Peyer's patch (tissue), 4 donors: ENCODE measurements around the gene MRGPRX4. TPM values are rescaled to one million over a fixed set of nuclear protein-coding genes. Genes with fewer than 3 reads are reported as not detected.
"Not testable (repeated sequence)": the region's sequence is repeated elsewhere in the genome, so short reads cannot be mapped to it uniquely, and the experiment has no call there.

Experiments used
- DNase-seq, 3 donors: peaks; one replicate each; pipeline ENCODE4 v3.0.0-alpha.2; 2017 to 2019
- H3K27ac ChIP-seq, 4 donors: fragments of 200-600 bp; sonication (generic); one replicate each; pipeline ENCODE4 v1.5.1; 2016 to 2019
- H3K27me3 ChIP-seq, 2 donors: fragments of 200-600 bp; sonication (generic); one replicate each; pipeline ENCODE4 v1.5.1; 2019
- H3K36me3 ChIP-seq, 3 donors: fragments of 200-600 bp; sonication (generic); one replicate each; pipeline ENCODE4 v1.5.1; 2016 to 2019
- H3K4me1 ChIP-seq, 4 donors: fragments of 200-600 bp; sonication (generic); one replicate each; pipeline ENCODE4 v1.5.1; 2016 to 2019
- H3K4me3 ChIP-seq, 4 donors: fragments of 200-600 bp; sonication (generic); 1 replicate in 3 of 4; 2 replicates in 1 of 4; pipeline ENCODE4 v1.5.1; 2016 to 2019; ENCODE audit warnings: mild to moderate bottlenecking in 1 of 4
- H3K9me3 ChIP-seq, 4 donors: fragments of 200-600 bp; sonication (generic); one replicate each; pipeline ENCODE4 v1.5.1; 2016 to 2019; ENCODE audit warnings: mild to moderate bottlenecking in 1 of 4
- POLR2A ChIP-seq, 2 donors: fragments of 450-650 bp; IDR thresholded peaks; one replicate each; pipeline ENCODE4 v1.5.1; 2017; ENCODE audit warnings: antibody characterized with exemption in 2 of 2, mild to moderate bottlenecking in 2 of 2, moderate library complexity in 2 of 2
- total RNA-seq, 4 donors: library from RNA; depleted of rRNA; stranded (reverse); fragments of >200 nt; gene quantifications; one replicate each; pipeline ENCODE4 v1.1.0, GENCODE V29; 2016
- TF ChIP-seq, protein P1 (sequence below), 6 experiments: fragments of 450-650 bp in 4 of 6; fragments of 200-600 bp in 2 of 6; sonication (generic) in 1 of 6; IDR thresholded peaks; one replicate each; pipeline ENCODE4 v1.5.1; 2017 to 2019; ENCODE audit warnings: antibody characterized with exemption in 6 of 6, mild to moderate bottlenecking in 3 of 6, moderate library complexity in 1 of 6

The MRGPRX4 gene
- total RNA-seq, 4 donors from 2014 or later = not detected

DNA sequence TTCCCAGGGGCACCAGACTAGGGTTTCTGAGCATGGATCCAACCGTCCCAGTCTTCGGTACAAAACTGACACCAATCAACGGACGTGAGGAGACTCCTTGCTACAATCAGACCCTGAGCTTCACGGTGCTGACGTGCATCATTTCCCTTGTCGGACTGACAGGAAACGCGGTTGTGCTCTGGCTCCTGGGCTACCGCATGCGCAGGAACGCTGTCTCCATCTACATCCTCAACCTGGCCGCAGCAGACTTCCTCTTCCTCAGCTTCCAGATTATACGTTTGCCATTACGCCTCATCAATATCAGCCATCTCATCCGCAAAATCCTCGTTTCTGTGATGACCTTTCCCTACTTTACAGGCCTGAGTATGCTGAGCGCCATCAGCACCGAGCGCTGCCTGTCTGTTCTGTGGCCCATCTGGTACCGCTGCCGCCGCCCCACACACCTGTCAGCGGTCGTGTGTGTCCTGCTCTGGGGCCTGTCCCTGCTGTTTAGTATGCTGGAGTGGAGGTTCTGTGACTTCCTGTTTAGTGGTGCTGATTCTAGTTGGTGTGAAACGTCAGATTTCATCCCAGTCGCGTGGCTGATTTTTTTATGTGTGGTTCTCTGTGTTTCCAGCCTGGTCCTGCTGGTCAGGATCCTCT is 709 bp downstream of the MRGPRX4 start:
- Histone ChIP-seq H3K4me3 (peak overlapping the region in 1 of 4 donors; percentile 16), H3K27me3 (no peaks in the 10 kb centered on the region), H3K36me3 (no peaks in the 10 kb centered on the region), H3K27ac (peak overlapping the region in 2 of 4 donors; percentile 9 to 62), H3K4me1 (no peaks in the 10 kb centered on the region), H3K9me3 (no peaks in the 10 kb centered on the region)
- DNase-seq = peak in 2 of 3 donors; percentile 59 to 71
- TF ChIP-seq, protein P1, sequence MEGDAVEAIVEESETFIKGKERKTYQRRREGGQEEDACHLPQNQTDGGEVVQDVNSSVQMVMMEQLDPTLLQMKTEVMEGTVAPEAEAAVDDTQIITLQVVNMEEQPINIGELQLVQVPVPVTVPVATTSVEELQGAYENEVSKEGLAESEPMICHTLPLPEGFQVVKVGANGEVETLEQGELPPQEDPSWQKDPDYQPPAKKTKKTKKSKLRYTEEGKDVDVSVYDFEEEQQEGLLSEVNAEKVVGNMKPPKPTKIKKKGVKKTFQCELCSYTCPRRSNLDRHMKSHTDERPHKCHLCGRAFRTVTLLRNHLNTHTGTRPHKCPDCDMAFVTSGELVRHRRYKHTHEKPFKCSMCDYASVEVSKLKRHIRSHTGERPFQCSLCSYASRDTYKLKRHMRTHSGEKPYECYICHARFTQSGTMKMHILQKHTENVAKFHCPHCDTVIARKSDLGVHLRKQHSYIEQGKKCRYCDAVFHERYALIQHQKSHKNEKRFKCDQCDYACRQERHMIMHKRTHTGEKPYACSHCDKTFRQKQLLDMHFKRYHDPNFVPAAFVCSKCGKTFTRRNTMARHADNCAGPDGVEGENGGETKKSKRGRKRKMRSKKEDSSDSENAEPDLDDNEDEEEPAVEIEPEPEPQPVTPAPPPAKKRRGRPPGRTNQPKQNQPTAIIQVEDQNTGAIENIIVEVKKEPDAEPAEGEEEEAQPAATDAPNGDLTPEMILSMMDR (IDR thresholded peaks at IDR 0.05) = no peak
- no peak for TF ChIP-seq POLR2A (IDR thresholded peaks at IDR 0.05)

GRCh38 chr11:18188796-18189195 is 16.2 kb downstream of the MRGPRX4 start:
- Histone ChIP-seq H3K4me1 (no peaks in the 10 kb centered on the region), H3K4me3 (no peak overlapping the region), H3K9me3 (no peaks in the 10 kb centered on the region), H3K27me3 (no peaks in the 10 kb centered on the region), H3K36me3 (no peaks in the 10 kb centered on the region), H3K27ac (no peak overlapping the region)
- TF ChIP-seq, protein P1 (IDR thresholded peaks at IDR 0.05) = no peak
- no peak for TF ChIP-seq POLR2A (IDR thresholded peaks at IDR 0.05)
- no peak for DNase-seq

GRCh38 chr11:18189476-18190245 is 17.0 kb downstream of the MRGPRX4 start:
- H3K36me3 ChIP-seq, H3K27me3 ChIP-seq, H3K4me1 ChIP-seq, H3K4me3 ChIP-seq, H3K27ac ChIP-seq, DNase-seq, H3K9me3 ChIP-seq: not testable (repeated sequence)

- Histone ChIP-seq H3K4me3 (no peak overlapping the region), H3K36me3 (no peaks in the 10 kb centered on the region), H3K27ac (no peak overlapping the region), H3K9me3 (no peaks in the 10 kb centered on the region), H3K27me3 (no peaks in the 10 kb centered on the region), H3K4me1 (no peaks in the 10 kb centered on the region)
- TF ChIP-seq POLR2A (IDR thresholded peaks at IDR 0.05) = no peak
- TF ChIP-seq, protein P1 (IDR thresholded peaks at IDR 0.05) = no peak
- no peak for DNase-seq
Measured at GRCh38 chr11:18191376-18191775, 18.7 kb downstream of the MRGPRX4 start.

GRCh38 chr11:18193010-18193409 is 20.4 kb downstream of the MRGPRX4 start:
- no peaks in the 10 kb centered on the region for H3K27me3 ChIP-seq
- no peak for DNase-seq
- H3K4me1 ChIP-seq = no peaks in the 10 kb centered on the region
- no peak overlapping the region for H3K27ac ChIP-seq
- H3K9me3 ChIP-seq = no peaks in the 10 kb centered on the region
- no peaks in the 10 kb centered on the region for H3K36me3 ChIP-seq
- no peak for TF ChIP-seq POLR2A (IDR thresholded peaks at IDR 0.05)
- TF ChIP-seq, protein P1 (IDR thresholded peaks at IDR 0.05) = no peak
- no peak overlapping the region for H3K4me3 ChIP-seq

DNA sequence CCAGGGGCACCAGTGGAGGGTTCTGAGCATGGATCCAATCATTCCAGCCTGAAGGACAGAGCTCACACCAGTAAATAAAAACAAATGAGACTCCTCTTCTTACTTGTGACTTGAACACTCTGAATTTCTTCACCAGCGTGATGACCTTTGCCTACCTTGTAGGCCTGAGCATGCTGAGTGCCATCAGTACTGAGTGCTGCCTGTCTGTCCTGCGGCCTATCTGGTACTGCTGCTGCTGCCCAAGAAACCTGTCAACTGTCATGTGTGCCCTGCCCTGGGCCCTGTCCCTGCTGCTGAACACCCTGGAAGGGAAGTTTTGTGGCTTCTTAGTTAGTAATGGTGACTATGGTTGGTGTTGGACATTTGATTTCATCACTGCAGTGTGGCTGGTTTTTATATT is 23.9 kb downstream of the MRGPRX4 start:
- H3K27ac ChIP-seq = no peak overlapping the region
- no peak overlapping the region for H3K4me3 ChIP-seq
- no peaks in the 10 kb centered on the region for H3K9me3 ChIP-seq
- no peaks in the 10 kb centered on the region for H3K4me1 ChIP-seq
- TF ChIP-seq, protein P1 (IDR thresholded peaks at IDR 0.05) = no peak
- TF ChIP-seq POLR2A (IDR thresholded peaks at IDR 0.05) = no peak
- H3K27me3 ChIP-seq = no peaks in the 10 kb centered on the region
- no peaks in the 10 kb centered on the region for H3K36me3 ChIP-seq
- no peak for DNase-seq

DNA sequence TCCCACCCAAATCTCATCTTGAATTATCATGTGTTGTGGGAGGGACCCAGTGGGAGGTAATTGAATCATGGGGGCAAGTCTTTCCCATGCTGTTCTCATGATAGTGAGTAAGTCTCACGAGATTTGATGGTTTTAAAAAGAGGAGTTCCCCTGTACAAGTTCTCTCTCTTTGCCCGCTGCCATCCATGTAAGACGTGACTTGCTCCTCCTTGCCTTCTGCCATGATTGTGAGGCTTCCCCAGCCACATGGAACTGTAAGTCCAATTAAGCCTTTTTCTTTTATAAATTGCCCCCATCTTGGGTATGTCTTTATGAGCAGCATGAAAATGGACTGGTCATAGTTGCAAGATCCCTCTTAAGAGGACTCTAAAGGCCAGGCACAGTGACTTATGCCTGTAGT is 25.1 kb downstream of the MRGPRX4 start:
- DNase-seq, H3K4me3 ChIP-seq, H3K9me3 ChIP-seq, H3K27ac ChIP-seq, H3K27me3 ChIP-seq, H3K4me1 ChIP-seq, H3K36me3 ChIP-seq: not testable (repeated sequence)
